OCI-LY3 (cell line): ENCODE measurements around the gene FAM163A.

Experiments used
- CTCF ChIP-seq: fragments of 200-600, 300-600 bp; sonication (generic); IDR thresholded peaks from 2 replicates; pipeline ENCODE4 v1.5.1; 2014; ENCODE audit warnings: antibody characterized with exemption, low read length, low read depth
- EZH2phosphoT487 ChIP-seq: fragments of 200-600 bp; shearing (Covaris generic); IDR thresholded peaks from 2 replicates; pipeline ENCODE4 v1.6.1; 2018; ENCODE audit warnings: antibody characterized with exemption, mixed run types, low read depth

DNA sequence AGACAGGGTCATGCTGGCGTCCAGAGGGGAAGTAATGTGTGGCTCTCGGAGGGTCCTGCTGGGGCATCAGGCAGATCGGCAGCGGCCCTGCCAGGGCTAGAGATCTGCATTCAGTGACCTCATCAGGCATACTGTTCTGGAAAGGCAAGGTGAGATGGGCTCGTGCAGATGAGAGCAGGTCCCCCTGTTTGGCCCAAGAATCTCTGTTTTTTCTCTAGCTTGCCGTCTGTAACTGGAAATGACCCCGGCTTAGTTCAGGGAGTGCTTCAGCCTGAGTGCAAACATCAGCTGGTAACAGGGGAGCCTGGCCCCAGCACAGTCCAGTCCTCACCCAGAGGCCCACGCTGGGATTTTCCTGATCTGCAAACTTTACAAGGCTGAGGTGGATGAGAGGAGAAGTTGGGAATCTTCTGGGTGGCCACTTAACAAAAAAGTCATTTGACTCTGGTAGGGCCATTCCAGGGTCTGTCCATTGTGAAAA, 2.1 kb downstream of the FAM163A start:
- TF ChIP-seq CTCF (no peak), EZH2phosphoT487 (no peak)
